ENCODE results near the gene SLC39A3. TPM values are rescaled to one million over a fixed set of nuclear protein-coding genes. Genes with fewer than 3 reads are reported as not detected.
A peak's percentile ranks its signal among the peaks of the same experiment; 100 is the strongest.

The SLC39A3 gene
- total and polyA plus RNA-seq, 3 experiments from 2014 or later: 35.4 to 51.3 (median 44.1) TPM

DNA sequence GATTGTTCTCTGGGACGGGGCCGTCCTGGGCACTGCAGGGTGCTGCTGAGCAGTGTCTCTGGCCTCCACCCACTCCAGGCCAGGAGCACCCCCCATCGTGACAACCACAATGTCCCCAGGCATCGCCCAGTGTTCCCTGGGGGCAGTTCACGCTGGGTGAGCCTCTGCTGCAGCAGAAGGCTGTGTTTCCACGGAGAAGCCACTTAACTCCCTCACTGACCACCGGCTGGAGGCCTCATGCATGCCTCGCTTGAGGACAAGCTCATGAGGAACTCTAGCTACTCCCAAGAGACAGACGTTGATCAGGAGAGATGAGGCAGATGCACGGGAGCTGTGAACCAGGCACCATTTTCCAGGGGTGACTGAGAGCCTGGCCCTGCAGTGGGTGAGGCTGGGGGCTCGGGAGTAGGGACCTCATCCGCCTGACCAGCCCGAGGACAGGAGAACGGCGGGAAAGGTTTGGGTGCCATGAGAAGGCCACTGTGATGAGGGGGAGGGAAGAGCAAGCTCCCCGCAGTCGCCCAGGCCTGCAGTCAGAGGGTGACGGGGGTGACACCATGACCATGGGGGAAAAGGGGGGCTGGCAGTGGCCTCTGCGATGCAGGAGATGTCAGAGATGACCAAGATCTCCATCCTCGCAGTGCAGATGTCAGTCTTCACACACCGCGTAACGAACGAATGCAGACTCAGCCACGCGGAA, 5.1 kb downstream of the SLC39A3 start:
- CTCF ChIA-PET: no interaction called here

GRCh38 chr19:2733930-2734588, 5.8 kb downstream of the SLC39A3 start:
- Mint-ChIP-seq H3K4me3 (peak overlapping the region in 1 of 7 donors; percentile 66), H3K27me3 (no peaks in the 10 kb centered on the region)
- POLR2A ChIA-PET: no interaction called here

More for the DNA sequence above, 5.1 kb downstream of the SLC39A3 start:
- no peak overlapping the region for H3K4me3 Mint-ChIP-seq
- H3K27ac ChIP-seq (ENCODE audit: low read depth, low read length): no peak overlapping the region
- no peak overlapping the region for H3K4me3 ChIP-seq (ENCODE audit: low read length)
- peaks cover 0 to 47% (median 11%) of the 10 kb centered on the region in 3 donors for H3K36me3 Mint-ChIP-seq
- no peaks in the 10 kb centered on the region for H3K27me3 ChIP-seq (ENCODE audit: insufficient read depth, low read length, poor library complexity, severe bottlenecking)
- no peak for DNase-seq
- peaks cover 15 to 32% (median 29%) of the 10 kb centered on the region in 3 donors for H3K4me1 Mint-ChIP-seq
- H3K9me3 Mint-ChIP-seq: no peaks in the 10 kb centered on the region
- H3K27me3 Mint-ChIP-seq: no peaks in the 10 kb centered on the region
- H3K4me1 ChIP-seq (ENCODE audit: insufficient read depth, low read length): no peaks in the 10 kb centered on the region
- H3K27ac Mint-ChIP-seq: no peak overlapping the region
- no peaks in the 10 kb centered on the region for H3K9me3 ChIP-seq (ENCODE audit: low read length)
- POLR2A ChIA-PET: no interaction called here
- no peaks in the 10 kb centered on the region for H3K36me3 ChIP-seq (ENCODE audit: insufficient read depth, low read length)

GRCh38 chr19:2732883-2733282, 6.9 kb downstream of the SLC39A3 start:
- H3K9me3 Mint-ChIP-seq: no peaks in the 10 kb centered on the region
- Histone ChIP-seq H3K27me3 (ENCODE audit: insufficient read depth, low read length, poor library complexity, severe bottlenecking) (no peaks in the 10 kb centered on the region), H3K4me3 (ENCODE audit: low read length) (no peak overlapping the region), H3K9me3 (ENCODE audit: low read length) (no peaks in the 10 kb centered on the region), H3K4me1 (ENCODE audit: insufficient read depth, low read length) (no peaks in the 10 kb centered on the region), H3K36me3 (ENCODE audit: insufficient read depth, low read length) (no peaks in the 10 kb centered on the region), H3K27ac (ENCODE audit: low read depth, low read length) (no peak overlapping the region)
- peaks cover 0 to 43% (median 11%) of the 10 kb centered on the region in 3 donors for H3K36me3 Mint-ChIP-seq
- no peak overlapping the region for H3K4me3 Mint-ChIP-seq
- no peaks in the 10 kb centered on the region for H3K27me3 Mint-ChIP-seq
- POLR2A ChIA-PET: no interaction called here
- peaks cover 5 to 19% (median 16%) of the 10 kb centered on the region in 3 donors for H3K4me1 Mint-ChIP-seq
- no peak for DNase-seq
- CTCF ChIA-PET: no interaction called here
- no peak overlapping the region for H3K27ac Mint-ChIP-seq

More at GRCh38 chr19:2733930-2734588, 5.8 kb downstream of the SLC39A3 start:
- no peaks in the 10 kb centered on the region for H3K9me3 ChIP-seq (ENCODE audit: low read length)
- Mint-ChIP-seq H3K36me3 (peaks cover 0 to 47% (median 11%) of the 10 kb centered on the region in 3 donors), H3K27ac (peak overlapping the region in 1 of 8 donors; percentile 78), H3K4me1 (peaks cover 11 to 27% (median 24%) of the 10 kb centered on the region in 3 donors), H3K9me3 (no peaks in the 10 kb centered on the region)
- CTCF ChIA-PET: no interaction called here
- no peaks in the 10 kb centered on the region for H3K27me3 ChIP-seq (ENCODE audit: insufficient read depth, low read length, poor library complexity, severe bottlenecking)
- no peak overlapping the region for H3K27ac ChIP-seq (ENCODE audit: low read depth, low read length)
- DNase-seq: no peak
- no peaks in the 10 kb centered on the region for H3K36me3 ChIP-seq (ENCODE audit: insufficient read depth, low read length)
- H3K4me1 ChIP-seq (ENCODE audit: insufficient read depth, low read length): no peaks in the 10 kb centered on the region
- no peak overlapping the region for H3K4me3 ChIP-seq (ENCODE audit: low read length)

DNA sequence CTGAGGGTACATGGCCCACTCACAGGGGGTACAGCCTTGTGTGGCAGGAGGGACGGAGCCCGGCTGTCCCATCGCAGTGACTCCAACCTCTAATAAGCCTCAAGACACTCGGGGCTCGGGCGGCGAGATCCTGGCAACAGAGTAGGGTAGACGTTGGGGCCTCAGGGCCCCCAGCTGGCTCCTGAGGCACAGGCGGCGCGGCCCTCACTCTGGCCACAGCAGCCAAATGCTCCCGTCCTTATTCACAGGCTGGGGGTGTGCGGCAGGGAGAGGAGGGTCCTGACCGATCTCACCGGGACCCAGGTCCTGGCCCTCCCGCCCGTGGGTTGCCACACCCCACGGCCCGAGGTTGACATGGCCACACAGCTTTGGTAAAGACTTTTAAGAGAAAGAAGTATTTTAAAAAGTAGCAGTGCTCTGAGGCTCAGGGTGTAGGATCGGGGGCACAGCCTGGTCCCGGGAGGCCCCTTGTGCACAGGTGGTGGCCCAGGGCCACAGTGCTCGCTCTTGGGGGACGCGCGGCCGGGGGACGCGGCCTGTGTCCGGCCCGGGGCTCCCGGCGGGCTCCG, 7.6 kb downstream of the SLC39A3 start:
- Histone ChIP-seq H3K36me3 (ENCODE audit: insufficient read depth, low read length) (no peaks in the 10 kb centered on the region), H3K27me3 (ENCODE audit: insufficient read depth, low read length, poor library complexity, severe bottlenecking) (no peaks in the 10 kb centered on the region), H3K27ac (ENCODE audit: low read depth, low read length) (no peak overlapping the region), H3K4me1 (ENCODE audit: insufficient read depth, low read length) (no peaks in the 10 kb centered on the region), H3K9me3 (ENCODE audit: low read length) (no peaks in the 10 kb centered on the region), H3K4me3 (ENCODE audit: low read length) (no peak overlapping the region)
- POLR2A ChIA-PET: no interaction called here
- no peak overlapping the region for H3K27ac Mint-ChIP-seq
- CTCF ChIA-PET: no interaction called here
- peaks cover 0 to 42% (median 11%) of the 10 kb centered on the region in 3 donors for H3K36me3 Mint-ChIP-seq
- H3K4me1 Mint-ChIP-seq: peaks cover 5 to 19% (median 16%) of the 10 kb centered on the region in 3 donors
- no peak for DNase-seq
- no peaks in the 10 kb centered on the region for H3K9me3 Mint-ChIP-seq
- H3K4me3 Mint-ChIP-seq: no peak overlapping the region
- peaks cover 0 to under 1% of the 10 kb centered on the region in 2 donors for H3K27me3 Mint-ChIP-seq

DNA sequence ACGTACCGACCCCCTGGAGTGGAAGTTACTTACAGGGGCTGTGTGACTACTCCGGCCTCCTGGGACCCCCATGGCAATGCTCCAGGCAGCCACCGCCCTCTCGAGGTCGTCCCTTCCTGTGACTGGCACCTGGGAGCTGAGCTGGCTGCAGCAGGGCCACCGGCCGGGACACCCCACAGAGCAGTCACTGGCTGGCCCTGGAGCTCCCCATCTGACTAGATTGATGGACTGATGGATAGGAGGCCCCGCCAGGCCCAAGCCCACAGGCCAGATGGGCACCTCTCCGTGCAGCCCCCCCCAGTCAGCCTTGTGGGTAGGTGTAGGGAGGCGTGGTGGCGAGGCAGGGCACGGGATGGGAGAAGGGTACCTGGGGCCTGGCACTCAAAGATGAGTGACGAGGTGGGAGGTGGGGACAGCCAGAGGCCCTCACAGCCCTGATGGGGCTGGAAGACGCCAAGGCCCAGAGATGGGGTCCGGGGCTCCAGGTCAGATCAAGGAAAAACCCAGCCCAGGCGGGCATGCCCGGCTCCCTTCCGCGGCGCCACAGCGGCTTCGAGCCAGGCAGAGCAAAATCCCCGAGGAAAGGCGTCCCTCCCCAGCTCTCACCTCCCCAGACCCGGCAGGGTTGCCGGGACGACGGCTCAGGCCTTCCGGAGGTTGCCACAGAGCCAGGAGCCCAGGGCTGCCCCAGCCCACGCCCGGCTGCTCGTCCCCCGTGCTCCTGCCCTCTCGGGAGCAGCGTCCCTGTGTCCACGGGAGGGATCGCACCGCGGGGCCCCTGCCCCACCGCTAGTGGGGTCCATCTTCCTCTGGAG, 8.4 kb downstream of the SLC39A3 start:
- H3K36me3 Mint-ChIP-seq: peaks cover 0 to 34% (median 11%) of the 10 kb centered on the region in 3 donors
- no peaks in the 10 kb centered on the region for H3K9me3 Mint-ChIP-seq
- no peaks in the 10 kb centered on the region for H3K9me3 ChIP-seq (ENCODE audit: low read length)
- H3K4me1 Mint-ChIP-seq: peaks cover 2 to 11% (median 7%) of the 10 kb centered on the region in 3 donors
- ChIA-PET CTCF (no interaction called here), POLR2A (no interaction called here)
- no peaks in the 10 kb centered on the region for H3K27me3 ChIP-seq (ENCODE audit: insufficient read depth, low read length, poor library complexity, severe bottlenecking)
- H3K4me3 ChIP-seq (ENCODE audit: low read length): no peak overlapping the region
- H3K36me3 ChIP-seq (ENCODE audit: insufficient read depth, low read length): no peaks in the 10 kb centered on the region
- no peak overlapping the region for H3K27ac Mint-ChIP-seq
- no peak overlapping the region for H3K27ac ChIP-seq (ENCODE audit: low read depth, low read length)
- H3K4me3 Mint-ChIP-seq: no peak overlapping the region
- H3K27me3 Mint-ChIP-seq: peaks cover 1 to 4% of the 10 kb centered on the region in 2 donors
- H3K4me1 ChIP-seq (ENCODE audit: insufficient read depth, low read length): no peaks in the 10 kb centered on the region
- DNase-seq: no peak

- Mint-ChIP-seq H3K9me3 (no peaks in the 10 kb centered on the region), H3K4me3 (no peak overlapping the region), H3K27me3 (peaks cover 4 to 11% of the 10 kb centered on the region in 2 donors), H3K4me1 (peaks cover 0 to 11% (median 3%) of the 10 kb centered on the region in 3 donors), H3K27ac (no peak overlapping the region), H3K36me3 (peaks cover 0 to 23% (median 8%) of the 10 kb centered on the region in 3 donors)
- ChIA-PET POLR2A (no interaction called here), CTCF (no interaction called here)
- no peak overlapping the region for H3K27ac ChIP-seq (ENCODE audit: low read depth, low read length)
- no peaks in the 10 kb centered on the region for H3K4me1 ChIP-seq (ENCODE audit: insufficient read depth, low read length)
- H3K9me3 ChIP-seq (ENCODE audit: low read length): no peaks in the 10 kb centered on the region
- no peak for DNase-seq
- no peaks in the 10 kb centered on the region for H3K36me3 ChIP-seq (ENCODE audit: insufficient read depth, low read length)
- H3K4me3 ChIP-seq (ENCODE audit: low read length): no peak overlapping the region
- H3K27me3 ChIP-seq (ENCODE audit: insufficient read depth, low read length, poor library complexity, severe bottlenecking): no peaks in the 10 kb centered on the region
These were observed 9.6 kb downstream of the SLC39A3 start for GRCh38 chr19:2729943-2730818.

GRCh38 chr19:2728783-2729387, 10.9 kb downstream of the SLC39A3 start:
- Histone ChIP-seq H3K36me3 (ENCODE audit: insufficient read depth, low read length) (no peaks in the 10 kb centered on the region), H3K27me3 (ENCODE audit: insufficient read depth, low read length, poor library complexity, severe bottlenecking) (peaks cover 4% of the 10 kb centered on the region), H3K4me3 (ENCODE audit: low read length) (no peak overlapping the region), H3K9me3 (ENCODE audit: low read length) (no peaks in the 10 kb centered on the region), H3K27ac (ENCODE audit: low read depth, low read length) (no peak overlapping the region), H3K4me1 (ENCODE audit: insufficient read depth, low read length) (no peaks in the 10 kb centered on the region)
- ChIA-PET POLR2A (no interaction called here), CTCF (no interaction called here)
- no peak overlapping the region for H3K4me3 Mint-ChIP-seq
- H3K27ac Mint-ChIP-seq: no peak overlapping the region
- peak in 1 of 5 donors; percentile 42 for DNase-seq
- peaks cover 0 to 10% (median under 1%) of the 10 kb centered on the region in 3 donors for H3K36me3 Mint-ChIP-seq
- H3K9me3 Mint-ChIP-seq: no peaks in the 10 kb centered on the region
- peaks cover 0 to 1% (median 0%) of the 10 kb centered on the region in 3 donors for H3K4me1 Mint-ChIP-seq
- peaks cover 10 to 17% of the 10 kb centered on the region in 2 donors for H3K27me3 Mint-ChIP-seq

All from CD8-positive, alpha-beta memory T cell (primary cell).